Measurements from ENCODE around the gene PCSK9. TPM values are rescaled to one million over a fixed set of nuclear protein-coding genes. Genes with fewer than 3 reads are reported as not detected.
"Not testable (repeated sequence)": the region's sequence is repeated elsewhere in the genome, so short reads cannot be mapped to it uniquely, and the experiment has no call there.

PCSK9 gene
- total and polyA plus RNA-seq, 4 donors: 10.8 to 112 (median 58.5) TPM

GRCh38 chr1:55103891-55104290 is 64.5 kb downstream of the PCSK9 start:
- Histone ChIP-seq H3K4me3 (ENCODE audit: low read depth in 1 of 3, low read length in 3 of 3) (no peak overlapping the region), H3K27me3 (ENCODE audit: control insufficient read depth in 4 of 4, insufficient read depth in 4 of 4, low read length in 3 of 4) (no peaks in the 10 kb centered on the region), H3K9ac (ENCODE audit: low read depth in 1 of 2, low read length in 2 of 2) (no peak overlapping the region), H3K9me3 (ENCODE audit: control insufficient read depth in 4 of 4, low read length in 3 of 4) (no peaks in the 10 kb centered on the region), H3K36me3 (ENCODE audit: control insufficient read depth in 4 of 4, insufficient read depth in 3 of 4, low read depth in 1 of 4, low read length in 3 of 4) (peaks cover 7 to 70% (median 55%) of the 10 kb centered on the region in 4 donors), H3K27ac (ENCODE audit: low read depth in 1 of 2, low read length in 2 of 2) (no peak overlapping the region), H3K4me1 (ENCODE audit: control insufficient read depth in 4 of 4, insufficient read depth in 4 of 4, low read length in 3 of 4) (no peaks in the 10 kb centered on the region)
- no peak for DNase-seq (ENCODE audit: low spot score)
- TF ChIP-seq RXRA (IDR thresholded peaks at IDR 0.05): no peak
- TF ChIP-seq HNF4G (IDR thresholded peaks at IDR 0.05): no peak
- TF ChIP-seq EGR1 (IDR thresholded peaks at IDR 0.05; ENCODE audit: low read depth in 2 of 2): no peak
- TF ChIP-seq MAX (IDR thresholded peaks at IDR 0.05): no peak
- no peak for TF ChIP-seq RAD21 (IDR thresholded peaks at IDR 0.05)
- TF ChIP-seq TAF1 (conservative IDR thresholded peaks at IDR 0.05): no peak
- no peak for TF ChIP-seq HNF4A (conservative IDR thresholded peaks at IDR 0.05)
- TF ChIP-seq FOXA2 (IDR thresholded peaks at IDR 0.05): no peak
- TF ChIP-seq NR2F2 (IDR thresholded peaks at IDR 0.05): no peak
- TF ChIP-seq, protein P1, sequence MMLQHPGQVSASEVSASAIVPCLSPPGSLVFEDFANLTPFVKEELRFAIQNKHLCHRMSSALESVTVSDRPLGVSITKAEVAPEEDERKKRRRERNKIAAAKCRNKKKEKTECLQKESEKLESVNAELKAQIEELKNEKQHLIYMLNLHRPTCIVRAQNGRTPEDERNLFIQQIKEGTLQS (IDR thresholded peaks at IDR 0.05): no peak
- TF ChIP-seq SP1 (IDR thresholded peaks at IDR 0.05): no peak
- no peak for TF ChIP-seq JUND (IDR thresholded peaks at IDR 0.05)
- TF ChIP-seq YY1 (IDR thresholded peaks at IDR 0.05): no peak
- TF ChIP-seq, protein P2, sequence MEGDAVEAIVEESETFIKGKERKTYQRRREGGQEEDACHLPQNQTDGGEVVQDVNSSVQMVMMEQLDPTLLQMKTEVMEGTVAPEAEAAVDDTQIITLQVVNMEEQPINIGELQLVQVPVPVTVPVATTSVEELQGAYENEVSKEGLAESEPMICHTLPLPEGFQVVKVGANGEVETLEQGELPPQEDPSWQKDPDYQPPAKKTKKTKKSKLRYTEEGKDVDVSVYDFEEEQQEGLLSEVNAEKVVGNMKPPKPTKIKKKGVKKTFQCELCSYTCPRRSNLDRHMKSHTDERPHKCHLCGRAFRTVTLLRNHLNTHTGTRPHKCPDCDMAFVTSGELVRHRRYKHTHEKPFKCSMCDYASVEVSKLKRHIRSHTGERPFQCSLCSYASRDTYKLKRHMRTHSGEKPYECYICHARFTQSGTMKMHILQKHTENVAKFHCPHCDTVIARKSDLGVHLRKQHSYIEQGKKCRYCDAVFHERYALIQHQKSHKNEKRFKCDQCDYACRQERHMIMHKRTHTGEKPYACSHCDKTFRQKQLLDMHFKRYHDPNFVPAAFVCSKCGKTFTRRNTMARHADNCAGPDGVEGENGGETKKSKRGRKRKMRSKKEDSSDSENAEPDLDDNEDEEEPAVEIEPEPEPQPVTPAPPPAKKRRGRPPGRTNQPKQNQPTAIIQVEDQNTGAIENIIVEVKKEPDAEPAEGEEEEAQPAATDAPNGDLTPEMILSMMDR (IDR thresholded peaks at IDR 0.05; ENCODE audit: low read depth, low read length, missing input control): no peak
- no peak for TF ChIP-seq FOXA1 (IDR thresholded peaks at IDR 0.05)
- WGBS: 96% methylated on average over 2 of the region's 2 CpGs

GRCh38 chr1:55107101-55107500 is 67.8 kb downstream of the PCSK9 start:
- no peaks in the 10 kb centered on the region for H3K4me1 ChIP-seq (ENCODE audit: control insufficient read depth in 4 of 4, insufficient read depth in 4 of 4, low read length in 3 of 4)
- no peak for DNase-seq (ENCODE audit: low spot score)
- H3K27me3 ChIP-seq (ENCODE audit: control insufficient read depth in 4 of 4, insufficient read depth in 4 of 4, low read length in 3 of 4): no peaks in the 10 kb centered on the region
- H3K36me3 ChIP-seq (ENCODE audit: control insufficient read depth in 4 of 4, insufficient read depth in 3 of 4, low read depth in 1 of 4, low read length in 3 of 4): peaks cover 5 to 61% (median 47%) of the 10 kb centered on the region in 4 donors
- no peaks in the 10 kb centered on the region for H3K9me3 ChIP-seq (ENCODE audit: control insufficient read depth in 4 of 4, low read length in 3 of 4)
- no peak overlapping the region for H3K9ac ChIP-seq (ENCODE audit: low read depth in 1 of 2, low read length in 2 of 2)
- no peak overlapping the region for H3K4me3 ChIP-seq (ENCODE audit: low read depth in 1 of 3, low read length in 3 of 3)
- no peak for TF ChIP-seq HNF4G (IDR thresholded peaks at IDR 0.05)
- TF ChIP-seq FOXA2 (IDR thresholded peaks at IDR 0.05): no peak
- TF ChIP-seq HNF4A (conservative IDR thresholded peaks at IDR 0.05): no peak
- TF ChIP-seq REST (IDR thresholded peaks at IDR 0.05): no peak
- no peak for TF ChIP-seq MAX (IDR thresholded peaks at IDR 0.05)
- H3K27ac ChIP-seq (ENCODE audit: low read depth in 1 of 2, low read length in 2 of 2): no peak overlapping the region
- 85% methylated on average over 6 of the region's 6 CpGs for WGBS

DNA sequence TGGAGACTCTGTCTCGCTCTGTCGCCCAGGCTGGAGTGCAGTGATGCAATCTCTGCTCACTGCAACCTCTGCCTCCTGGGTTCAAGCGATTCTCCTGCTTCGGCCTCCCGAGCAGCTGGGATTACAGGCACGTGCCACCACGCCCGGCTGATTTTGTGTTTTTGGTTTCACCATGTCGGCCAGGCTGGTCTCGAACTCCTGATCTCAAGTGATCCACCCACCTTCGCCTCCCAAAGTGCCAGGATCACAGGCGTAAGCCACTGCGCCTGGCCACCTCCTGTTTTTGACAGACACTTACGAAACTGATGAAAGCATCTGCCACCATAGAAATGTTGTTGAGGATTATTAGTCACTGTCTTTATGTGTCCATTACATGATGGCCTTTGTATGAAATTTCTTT is 69.7 kb downstream of the PCSK9 start:
- H3K4me3 ChIP-seq (ENCODE audit: low read depth in 1 of 3, low read length in 3 of 3); H3K9ac ChIP-seq (ENCODE audit: low read depth in 1 of 2, low read length in 2 of 2); H3K4me1 ChIP-seq (ENCODE audit: control insufficient read depth in 4 of 4, insufficient read depth in 4 of 4, low read length in 3 of 4); H3K27ac ChIP-seq (ENCODE audit: low read depth in 1 of 2, low read length in 2 of 2); DNase-seq (ENCODE audit: low spot score); H3K27me3 ChIP-seq (ENCODE audit: control insufficient read depth in 4 of 4, insufficient read depth in 4 of 4, low read length in 3 of 4); H3K9me3 ChIP-seq (ENCODE audit: control insufficient read depth in 4 of 4, low read length in 3 of 4): not testable (repeated sequence)
- peaks cover 6 to 44% (median 33%) of the 10 kb centered on the region in 4 donors for H3K36me3 ChIP-seq (ENCODE audit: control insufficient read depth in 4 of 4, insufficient read depth in 3 of 4, low read depth in 1 of 4, low read length in 3 of 4)
- 97% methylated on average over 14 of the region's 14 CpGs for WGBS

All from liver (tissue), 9 donors.